GM19023 (cell line): Measurements from ENCODE around the gene RAP1A.
"Not testable (repeated sequence)": the region's sequence is repeated elsewhere in the genome, so short reads cannot be mapped to it uniquely, and the experiment has no call there.

ENCODE experiments used
- ATAC-seq: cut with Tn5 transposase; IDR thresholded peaks from one replicate; pipeline ENCODE4 v1.9.1; 2021; ENCODE audit warnings: mild to moderate bottlenecking, moderate library complexity; ENCODE audit not compliant: unreplicated experiment

RAP1A gene

DNA sequence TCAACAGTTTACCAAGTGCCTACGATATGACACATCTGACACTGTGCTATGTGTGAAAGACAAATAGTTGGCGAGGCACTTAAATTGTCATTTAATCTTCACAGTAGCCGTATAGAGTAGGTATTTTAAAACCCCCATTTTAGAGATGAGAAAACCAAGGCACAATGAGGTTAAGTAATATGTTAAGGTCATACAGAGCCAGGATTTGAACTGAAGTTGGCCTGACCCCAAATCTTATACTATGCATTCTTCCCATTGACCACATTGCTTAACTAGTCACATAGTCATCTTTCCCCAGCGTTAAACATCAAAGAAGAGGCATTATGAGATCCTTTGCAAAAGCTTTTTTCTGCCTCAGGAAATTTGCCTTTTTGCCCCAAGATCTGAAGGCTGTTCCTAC is 115.7 kb downstream of the RAP1A start:
- ATAC-seq: no peak

DNA sequence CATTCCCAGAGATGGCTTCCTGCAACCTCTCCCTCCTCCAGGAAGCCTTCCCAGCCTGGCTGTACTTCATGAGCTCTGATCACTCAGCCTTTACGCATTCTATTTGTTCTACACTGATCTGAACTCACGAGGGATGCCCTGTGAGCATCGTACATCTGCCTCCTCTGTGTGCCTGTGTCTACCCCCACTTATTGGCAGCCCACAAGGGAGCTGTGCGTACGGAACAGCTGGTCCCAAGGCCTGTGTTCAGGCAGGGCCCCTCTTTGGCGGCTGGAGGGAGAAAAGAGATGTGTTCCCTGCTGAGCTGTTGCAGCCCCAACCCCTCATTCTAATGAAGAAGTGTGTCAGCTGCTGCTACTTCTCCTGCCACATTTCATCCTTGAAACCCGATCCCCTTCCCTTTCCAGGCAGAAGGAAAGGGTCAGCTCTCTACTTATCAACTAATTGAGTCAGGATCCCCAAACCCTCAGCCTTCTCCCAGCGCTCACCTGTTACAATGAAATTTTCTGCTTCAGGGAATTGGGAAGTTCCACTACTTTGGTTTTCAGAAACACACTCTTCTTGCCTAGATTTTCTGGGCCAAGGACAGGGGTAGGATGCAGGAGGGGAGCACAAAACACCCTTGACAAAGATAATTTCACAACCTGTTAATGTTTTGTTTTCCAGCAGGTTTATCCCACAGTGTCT is 116.4 kb downstream of the RAP1A start:
- ATAC-seq: no peak

DNA sequence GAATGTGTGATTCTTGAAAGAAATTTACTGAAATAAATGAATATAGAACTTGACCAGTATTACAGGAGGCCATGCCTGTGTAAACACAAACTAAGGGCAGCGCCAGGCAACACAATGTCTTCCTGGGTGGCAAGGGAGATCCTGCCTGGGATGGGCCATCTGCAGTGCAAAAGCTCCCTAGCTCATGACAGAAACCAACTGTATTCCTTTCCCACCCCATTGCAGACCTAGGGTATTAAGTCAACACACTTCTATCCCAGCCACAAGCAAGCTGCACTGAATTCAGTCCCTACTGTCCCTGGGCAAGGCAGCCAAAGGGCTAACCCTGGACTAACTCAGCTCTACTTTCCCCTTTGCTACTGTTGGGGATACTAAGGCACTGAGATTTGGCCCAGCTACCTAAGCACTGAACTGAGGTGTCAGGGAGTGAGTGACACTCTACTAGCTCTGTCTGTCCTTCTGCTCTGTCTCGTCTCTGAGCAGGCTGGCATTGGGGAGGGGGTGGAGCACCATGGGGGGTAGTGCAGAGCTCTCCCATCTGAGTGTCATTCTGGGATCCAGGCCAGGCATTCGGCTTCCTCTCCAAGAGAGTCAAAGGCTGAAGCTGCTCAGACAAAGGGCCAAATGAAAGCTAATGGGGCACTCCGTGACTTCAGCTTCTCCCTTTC is 117.1 kb downstream of the RAP1A start:
- no peak for ATAC-seq

DNA sequence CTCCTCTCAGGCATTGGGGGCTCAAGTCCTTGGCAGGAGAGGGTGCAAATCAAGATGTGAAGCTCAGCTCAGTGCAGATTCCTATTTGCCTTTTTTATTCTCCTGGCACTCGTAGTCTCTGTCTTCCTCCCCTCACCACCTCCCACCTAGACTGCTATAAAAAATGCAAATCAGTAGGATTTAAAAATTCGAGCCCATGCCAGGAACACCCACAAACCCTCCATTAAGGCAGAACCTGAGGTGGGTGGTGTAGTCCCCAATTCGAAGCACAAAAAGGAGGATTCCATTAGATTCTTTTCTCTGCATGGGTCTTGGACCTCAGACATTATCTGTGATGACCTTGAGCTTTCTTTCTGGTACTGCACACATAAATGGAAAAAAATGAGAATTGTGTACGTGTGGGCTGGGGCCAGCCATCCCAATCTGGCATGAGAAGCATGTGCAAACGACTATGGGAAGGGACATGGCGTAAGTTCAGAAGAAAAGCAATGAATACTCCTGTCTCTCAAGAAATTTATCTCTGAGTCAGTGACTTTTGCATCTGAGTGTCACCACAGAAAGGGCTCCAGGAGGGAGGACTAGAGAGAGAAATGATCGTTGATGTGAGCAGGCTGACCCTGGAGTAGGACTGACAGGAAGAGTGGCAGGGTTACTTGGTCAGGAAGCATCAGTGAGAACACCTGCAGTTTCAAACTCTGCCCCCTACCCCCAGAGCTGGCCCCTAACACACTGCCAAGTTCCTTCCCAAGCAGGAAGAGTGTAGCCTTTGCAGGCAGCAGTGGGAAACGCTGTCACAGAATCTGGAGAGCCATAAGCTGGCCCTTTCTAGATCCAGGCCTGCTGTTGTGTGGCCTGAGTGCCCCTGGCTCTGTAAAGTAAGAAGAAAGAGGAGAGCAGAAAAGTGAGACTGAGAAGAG is 117.9 kb downstream of the RAP1A start:
- no peak for ATAC-seq

DNA sequence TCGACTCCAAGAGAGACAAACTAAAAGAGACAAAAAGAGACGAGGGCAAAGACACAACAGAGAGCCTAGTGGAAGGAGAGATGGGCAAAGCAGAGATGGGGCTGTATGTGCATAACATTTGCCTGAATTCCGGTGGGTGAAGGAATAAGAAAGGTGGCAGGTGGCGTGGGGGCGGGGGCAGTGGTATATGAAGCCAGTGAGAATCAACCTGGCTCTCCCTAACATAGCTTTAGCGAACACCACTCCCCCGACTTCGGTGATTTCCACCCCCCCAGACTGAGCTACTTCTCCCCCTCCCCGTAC is 118.5 kb downstream of the RAP1A start:
- no peak for ATAC-seq

DNA sequence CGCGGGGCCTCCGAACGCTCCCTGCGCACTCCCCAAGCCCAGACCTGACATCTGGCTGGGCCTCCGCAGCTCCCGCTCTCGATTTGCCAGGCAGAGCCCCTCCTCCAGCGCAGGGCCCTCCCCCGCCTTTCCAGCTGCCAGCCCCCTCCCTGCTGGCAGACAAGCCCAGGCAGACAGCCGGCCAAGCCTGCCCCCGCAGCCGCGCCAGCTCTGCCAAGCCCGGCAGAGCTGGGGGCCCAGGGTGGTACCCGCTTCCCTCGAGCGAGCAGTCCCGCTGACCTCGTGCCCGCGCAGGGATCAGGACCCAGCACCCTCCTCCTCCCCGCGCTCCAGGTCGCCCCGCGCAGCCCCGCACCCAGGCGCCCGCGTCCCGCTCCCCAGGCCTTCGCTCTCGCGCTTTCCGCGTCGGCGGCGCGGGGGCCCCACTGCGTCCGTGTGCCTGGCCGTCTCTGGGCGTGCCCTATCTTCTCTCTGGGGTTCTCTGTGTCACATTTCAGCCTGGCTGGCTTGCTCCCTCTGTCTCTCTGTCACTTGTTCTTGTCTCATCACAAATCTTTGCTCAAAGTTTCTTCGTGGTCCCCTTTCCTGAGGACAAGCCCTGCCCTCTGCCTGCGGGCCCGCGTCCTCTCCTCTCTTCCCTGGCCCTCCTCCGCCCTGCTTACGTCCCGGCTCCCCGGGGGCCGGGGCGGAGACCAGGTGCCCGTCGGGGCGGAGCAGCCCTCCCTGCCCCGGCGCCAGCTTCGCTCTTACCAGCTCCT is 119.0 kb downstream of the RAP1A start:
- ATAC-seq: peak; percentile 47

DNA sequence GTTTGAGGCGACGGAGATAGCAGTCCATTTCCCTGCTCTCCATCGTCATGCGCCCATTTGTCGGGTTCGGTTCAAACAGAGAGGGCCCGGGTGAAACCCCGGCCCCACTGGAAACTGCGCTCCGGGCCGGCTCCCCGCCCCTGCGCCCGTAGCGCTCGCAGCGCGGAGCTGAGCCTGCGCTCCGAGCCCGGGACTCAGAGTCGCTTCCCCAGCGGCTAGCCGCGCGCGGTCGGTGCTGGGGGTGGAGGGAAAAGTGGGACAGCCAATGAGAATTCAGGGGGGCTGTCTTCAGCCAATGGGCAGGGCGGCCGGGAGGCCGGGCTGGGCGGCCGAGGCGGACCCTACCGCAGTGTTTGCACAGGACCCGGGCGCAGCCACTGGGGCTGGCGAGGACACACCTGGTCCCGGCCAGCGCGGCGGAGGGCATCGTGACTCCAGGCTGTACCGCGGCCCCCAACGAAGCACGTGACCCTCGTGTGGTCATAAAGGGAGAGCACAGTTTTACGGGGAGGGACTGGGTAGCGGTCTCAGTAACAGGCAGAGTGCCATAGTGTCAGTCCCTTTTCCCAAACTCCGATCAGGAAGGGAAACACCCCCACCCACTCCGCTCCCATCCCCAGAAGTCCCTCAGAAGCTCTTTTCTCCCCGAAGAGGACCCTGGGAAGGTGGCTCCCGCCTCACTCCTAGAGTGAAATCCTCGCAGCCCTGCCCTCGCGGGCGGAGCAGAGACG is 119.8 kb downstream of the RAP1A start, which contains the start of gene INKA2:
TSS of gene INKA2 (minus strand) at position 202 of the 731 bp plus-strand sequence. CDS start at position 49, 153 bp downstream.
- ATAC-seq: peak; percentile 84

DNA sequence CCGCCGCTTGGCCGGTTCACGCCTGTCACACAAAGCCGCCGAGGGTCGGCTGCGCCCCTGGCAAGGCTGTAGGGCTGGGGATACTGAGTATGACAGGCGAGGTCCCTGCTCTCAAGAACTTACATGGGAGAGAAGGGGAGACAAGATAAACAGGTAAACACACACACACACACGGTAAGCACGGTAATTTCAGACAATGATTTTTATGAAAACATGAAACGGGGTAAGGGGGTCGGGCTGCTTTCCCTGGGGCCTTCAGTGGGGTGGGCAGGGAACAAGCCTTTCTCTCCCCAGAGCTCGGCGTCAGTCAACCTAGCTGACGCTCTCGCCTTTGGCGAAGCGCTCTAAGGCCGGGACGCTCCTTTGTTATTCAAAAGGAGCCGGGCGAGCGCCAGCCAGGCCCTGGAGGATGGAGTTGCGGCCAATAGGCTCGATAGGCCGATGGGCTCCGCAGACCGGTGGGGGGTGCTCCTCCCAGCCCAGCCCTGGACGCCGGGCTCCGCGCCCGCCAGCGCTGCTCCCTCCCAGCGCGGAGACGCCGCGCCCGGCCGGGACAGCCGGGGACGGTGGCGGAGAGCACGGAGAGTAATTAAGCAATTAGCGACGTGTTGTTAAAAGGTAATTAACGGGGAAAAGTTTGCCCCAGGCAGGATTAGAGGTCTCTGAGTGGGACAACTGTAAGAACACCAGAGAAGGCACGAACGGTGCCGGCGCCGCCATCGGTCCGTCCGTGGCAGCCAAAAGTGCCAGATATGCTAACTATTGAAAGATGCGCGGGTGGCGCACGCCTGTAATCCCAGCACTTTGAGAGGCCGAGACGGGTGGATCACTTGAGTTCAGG is 120.6 kb downstream of the RAP1A start:
- no peak for ATAC-seq

DNA sequence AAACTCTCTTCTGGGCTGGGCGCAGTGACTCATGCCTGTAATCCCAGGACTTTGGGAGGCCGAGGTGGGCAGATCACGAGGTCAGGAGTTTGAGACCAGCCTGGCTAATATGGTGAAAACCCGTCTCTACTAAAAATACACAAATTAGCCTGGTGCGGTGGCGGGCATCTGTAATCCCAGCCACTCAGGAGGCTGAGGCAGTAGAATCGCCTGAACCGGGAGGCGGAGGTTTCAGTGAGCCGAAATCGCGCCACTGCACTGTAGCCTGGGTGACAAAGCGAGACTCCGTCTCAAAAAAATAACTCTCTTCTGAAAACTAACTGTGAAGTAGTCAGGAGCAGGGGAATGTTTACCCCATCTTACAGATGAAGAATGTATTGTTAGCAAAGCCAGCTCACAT is 122.7 kb downstream of the RAP1A start:
- not testable (repeated sequence) for ATAC-seq

DNA sequence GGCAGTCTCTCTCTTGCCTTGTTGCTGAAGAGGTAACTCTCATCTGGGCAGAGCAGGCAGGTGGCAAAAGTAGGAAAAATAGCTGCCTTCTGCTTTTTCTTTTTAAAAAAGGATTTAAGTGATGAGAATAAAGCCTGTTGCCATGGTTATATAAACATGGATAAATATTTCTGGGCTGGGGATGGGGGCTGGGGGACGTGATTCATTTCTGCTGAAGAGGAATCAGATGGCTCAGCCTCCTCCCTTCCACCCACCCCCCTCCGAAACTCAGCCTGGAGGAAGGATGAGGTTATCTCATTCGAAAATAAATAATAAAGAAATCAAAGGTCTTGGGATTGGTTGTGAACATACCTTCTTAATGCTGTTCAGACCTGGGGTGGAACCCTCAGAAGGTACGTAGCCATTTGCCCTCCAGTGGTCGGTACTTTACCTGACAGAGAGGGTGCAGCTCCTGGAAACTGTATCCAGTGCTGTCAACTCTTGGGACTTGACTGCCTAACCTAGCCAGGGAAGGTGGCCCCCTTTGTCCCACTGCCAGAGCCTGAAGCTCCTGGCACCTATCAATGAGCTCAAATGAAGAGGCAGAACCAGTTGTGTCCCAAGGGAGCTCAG is 123.5 kb downstream of the RAP1A start:
- ATAC-seq: no peak

DNA sequence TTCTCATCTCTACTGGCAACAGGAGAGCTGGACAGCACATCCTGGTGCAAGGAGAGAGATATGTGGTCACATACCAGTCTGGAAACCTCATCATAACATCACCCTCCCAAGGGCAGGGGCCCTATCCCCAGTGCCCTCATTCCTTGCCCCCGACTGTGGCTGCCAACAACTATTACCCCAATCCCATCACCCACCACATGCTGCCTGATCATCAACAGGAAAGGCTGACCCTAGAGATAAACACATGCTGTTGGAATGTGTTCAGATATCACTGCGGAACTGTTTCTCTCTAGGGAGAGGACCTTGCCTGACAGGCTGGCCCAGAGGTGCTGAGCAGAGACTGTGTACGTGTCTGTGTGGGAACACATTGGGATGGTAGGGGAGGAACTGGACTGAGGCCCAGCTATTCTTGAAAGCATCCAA is 124.1 kb downstream of the RAP1A start:
- no peak for ATAC-seq

DNA sequence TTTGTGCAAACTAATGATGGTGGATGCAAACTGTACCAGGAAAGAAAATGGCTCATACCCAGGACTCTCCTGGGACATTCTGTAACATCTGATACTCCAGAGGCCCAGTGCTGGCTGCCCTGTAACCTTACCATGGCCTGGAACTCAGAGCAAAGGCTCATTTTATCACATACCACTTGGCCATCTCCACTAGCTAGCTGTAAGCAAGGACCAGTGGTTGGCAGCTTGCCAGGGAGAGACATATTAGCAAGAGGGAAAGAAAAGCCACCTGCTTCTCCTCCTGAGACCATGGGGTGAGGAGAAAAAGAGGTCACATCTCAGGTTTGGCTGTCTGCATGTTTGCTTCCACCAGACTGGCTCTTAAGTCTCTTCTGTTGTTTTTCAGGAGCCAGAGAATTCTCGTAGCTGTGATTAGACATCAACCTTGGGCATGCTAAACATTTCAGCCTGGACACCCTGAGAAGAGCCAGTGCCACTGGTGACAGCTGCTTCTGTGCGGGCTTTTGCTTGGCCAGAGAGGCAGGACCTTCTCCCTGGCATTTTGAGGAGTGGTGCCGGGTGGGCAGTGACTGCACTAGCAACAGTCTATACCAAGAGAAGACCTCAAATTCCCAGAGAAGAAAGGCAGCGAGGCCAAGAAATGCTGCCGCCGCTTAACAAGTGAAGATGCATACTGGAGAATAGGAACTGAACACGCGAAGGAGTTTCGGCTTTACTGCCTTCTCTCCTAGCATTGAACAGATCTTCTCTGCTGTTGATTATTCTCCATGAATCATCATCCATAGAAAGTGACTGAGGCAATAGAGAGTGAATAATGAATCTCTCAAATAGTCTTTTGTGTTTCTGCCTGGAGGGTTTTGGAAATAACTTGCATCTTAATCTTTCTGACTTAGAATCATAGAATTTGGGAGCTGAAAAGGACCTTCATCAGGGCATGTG is 126.4 kb downstream of the RAP1A start:
- ATAC-seq: no peak

DNA sequence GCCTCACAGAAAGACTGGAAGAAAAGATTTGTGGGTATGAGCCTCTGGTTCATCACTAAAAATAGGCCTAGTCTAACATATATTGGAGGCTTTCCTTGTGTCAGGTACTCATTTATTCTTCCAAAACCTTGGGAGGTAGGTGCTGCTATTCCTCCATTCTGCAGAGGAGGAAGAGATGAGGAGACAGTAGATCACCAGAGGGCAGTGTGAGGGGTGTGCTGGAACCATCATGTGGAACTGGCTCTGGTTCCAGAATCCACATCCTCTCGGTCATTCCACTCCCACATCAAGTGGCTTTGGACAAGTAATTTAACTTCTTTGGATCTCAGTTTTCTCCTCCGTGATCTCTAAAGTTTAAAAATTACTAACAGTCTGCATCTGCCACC is 127.0 kb downstream of the RAP1A start:
- ATAC-seq: no peak

DNA sequence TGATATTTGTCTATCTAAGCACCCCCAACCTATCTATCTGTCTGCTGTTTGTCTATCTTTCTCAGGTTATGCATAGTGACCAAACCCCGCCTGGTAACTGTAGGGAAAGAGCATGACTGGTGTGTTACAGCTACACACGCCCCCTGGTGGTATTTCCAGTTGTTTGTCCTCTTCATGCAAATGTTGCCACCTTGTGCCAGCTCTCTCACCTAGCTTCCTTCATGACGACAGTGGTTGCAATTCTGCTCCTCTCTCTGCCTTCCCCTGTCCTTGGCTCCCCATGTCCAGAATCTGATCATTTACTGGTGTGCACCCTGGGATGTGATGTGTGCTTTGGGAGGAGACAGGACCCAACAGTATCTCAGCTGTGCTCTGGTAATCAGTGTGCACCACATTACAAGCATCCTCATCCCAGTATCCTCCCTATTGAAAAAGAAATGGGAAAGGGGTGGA is 127.7 kb downstream of the RAP1A start:
- ATAC-seq: no peak

DNA sequence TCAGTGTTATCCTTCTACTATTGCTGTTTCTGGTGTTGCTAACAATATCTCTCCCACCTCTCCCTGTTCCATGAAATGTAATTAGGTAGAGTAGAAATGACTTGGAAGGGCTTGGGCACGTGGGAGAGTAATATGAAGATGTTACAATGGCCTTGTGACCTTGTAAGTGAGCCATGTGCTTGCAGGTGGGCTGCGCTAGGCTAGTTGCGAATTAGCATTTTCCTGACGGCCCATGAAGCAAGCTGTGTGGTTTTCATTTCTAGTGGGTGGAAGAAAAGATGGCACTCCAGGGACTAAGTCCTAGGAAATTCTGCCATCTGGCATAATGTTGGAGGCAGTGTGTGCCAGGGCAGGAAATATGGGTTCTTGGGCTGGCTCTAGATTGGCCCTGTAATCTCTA is 128.4 kb downstream of the RAP1A start:
- no peak for ATAC-seq

DNA sequence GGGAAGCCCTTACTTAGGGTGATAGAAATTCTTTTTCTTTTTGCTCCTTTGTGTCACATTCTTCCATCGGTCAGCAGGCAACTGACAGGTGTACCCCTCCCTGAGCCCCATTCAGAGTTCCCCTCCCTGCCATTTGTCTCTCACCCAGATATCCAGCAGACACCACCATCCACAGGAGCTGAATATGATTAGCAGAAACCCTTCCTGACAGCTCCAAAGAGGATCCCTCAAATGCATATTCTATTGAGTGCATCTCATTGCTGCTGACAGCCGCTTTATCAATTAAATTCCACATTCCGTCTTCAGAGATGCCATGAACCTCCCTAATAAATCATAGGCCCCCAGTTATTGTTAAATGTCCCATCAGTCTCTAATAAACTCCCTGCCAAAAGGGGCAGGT is 130.0 kb downstream of the RAP1A start:
- ATAC-seq: no peak

DNA sequence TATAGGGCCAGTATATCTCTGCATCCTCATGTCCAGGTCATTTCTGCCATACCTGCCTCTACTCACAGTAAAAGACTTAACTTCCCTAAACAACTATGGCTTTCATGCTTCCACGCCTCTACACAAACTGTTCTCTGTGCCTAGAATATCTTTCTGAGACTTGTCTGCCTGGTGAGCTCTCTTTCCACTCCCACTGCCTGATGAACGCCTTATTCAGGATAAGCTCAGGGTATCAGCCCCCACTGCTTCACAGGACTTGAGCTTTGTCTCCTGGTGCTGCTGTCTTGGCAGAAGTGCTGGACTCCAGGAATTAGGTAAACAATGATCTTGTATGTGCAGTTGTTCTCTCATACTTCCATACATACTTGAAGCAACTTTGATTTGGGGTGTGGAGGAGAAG is 131.3 kb downstream of the RAP1A start:
- no peak for ATAC-seq
